ENCODE measurements around the gene OPN3. TPM values are rescaled to one million over a fixed set of nuclear protein-coding genes. Genes with fewer than 3 reads are reported as not detected.

OPN3 gene
- total and polyA plus RNA-seq, 9 of the 15 experiments (the other 6 are each of a cell fraction or from before 2014, with no cell fraction given), result 4.2 to 34.6 (median 17.0) TPM

DNA sequence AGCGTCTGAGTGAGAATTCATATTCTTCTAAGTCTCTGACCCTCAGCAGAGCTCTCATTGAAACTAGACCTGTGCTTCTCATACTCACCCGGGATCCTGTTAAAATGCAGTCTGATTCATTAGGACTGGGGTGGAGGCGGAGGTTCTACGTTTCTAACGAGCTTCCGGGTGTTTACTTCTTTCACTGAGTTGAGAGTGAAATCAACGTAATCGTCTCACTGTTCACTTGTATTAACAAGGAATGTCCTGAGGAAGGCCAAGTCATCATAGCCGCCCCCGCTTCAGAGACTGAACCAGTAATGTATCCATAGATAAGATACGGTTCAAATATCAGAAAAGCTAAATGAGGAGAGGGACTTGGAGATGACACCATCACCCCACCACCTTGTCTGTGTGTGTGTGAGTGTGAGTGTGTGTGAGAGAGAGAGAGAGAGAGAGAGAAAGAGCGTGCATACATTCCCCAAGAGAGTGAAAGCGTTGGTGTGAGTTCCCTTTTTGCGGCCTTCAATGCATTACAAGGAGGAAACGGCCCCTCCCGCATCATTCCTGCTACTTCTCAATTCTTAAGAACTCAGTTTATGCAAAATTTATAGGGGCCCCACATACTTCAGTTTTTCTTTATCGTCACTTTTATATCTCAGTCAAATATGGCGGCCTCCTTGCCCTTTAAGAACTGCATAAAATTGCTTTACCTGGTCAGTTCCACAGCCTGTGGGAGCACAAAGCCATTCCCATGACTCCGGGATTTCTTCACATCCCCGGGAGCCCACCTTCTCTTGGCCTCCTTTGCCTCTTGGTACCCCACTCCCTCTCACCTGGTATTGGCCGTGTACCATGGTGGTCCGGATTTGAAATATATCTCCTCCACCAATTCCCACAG is 88.2 kb downstream of the OPN3 start (continued):
- TF ChIP-seq, protein P1, sequence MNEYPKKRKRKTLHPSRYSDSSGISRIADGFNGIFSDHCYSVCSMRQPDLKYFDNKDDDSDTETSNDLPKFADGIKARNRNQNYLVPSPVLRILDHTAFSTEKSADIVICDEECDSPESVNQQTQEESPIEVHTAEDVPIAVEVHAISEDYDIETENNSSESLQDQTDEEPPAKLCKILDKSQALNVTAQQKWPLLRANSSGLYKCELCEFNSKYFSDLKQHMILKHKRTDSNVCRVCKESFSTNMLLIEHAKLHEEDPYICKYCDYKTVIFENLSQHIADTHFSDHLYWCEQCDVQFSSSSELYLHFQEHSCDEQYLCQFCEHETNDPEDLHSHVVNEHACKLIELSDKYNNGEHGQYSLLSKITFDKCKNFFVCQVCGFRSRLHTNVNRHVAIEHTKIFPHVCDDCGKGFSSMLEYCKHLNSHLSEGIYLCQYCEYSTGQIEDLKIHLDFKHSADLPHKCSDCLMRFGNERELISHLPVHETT (CRISPR knock-in tag; conservative IDR thresholded peaks at IDR 0.05 in 1 of 2, IDR thresholded peaks at IDR 0.05 in 1 of 2), result peak in 1 of 2 experiments; percentile 62; a peak in 1 of 4 replicates
- no peak for TF ChIP-seq SIN3B (IDR thresholded peaks at IDR 0.05; ENCODE audit: low read depth)
- 0 out of 2 replicates have a peak, but pooled peaks have one; percentile 42 for TF ChIP-seq ZNF589 (CRISPR knock-in tag; IDR thresholded peaks at IDR 0.05; ENCODE audit: low read depth)
- TF ChIP-seq POLR2A (conservative IDR thresholded peaks at IDR 0.05), result 0 out of 2 replicates have a peak, but pooled peaks have one; percentile 32
- TF ChIP-seq NCOA4 (IDR thresholded peaks at IDR 0.05; ENCODE audit: partially characterized antibody), result no peak
- peak; percentile 36; the same call in 1 of the 2 replicates for TF ChIP-seq ESRRA (IDR thresholded peaks at IDR 0.05; ENCODE audit: borderline replicate concordance, low read depth)
- TF ChIP-seq C11orf30 (IDR thresholded peaks at IDR 0.05; ENCODE audit: low read depth), result 0 out of 2 replicates have a peak, but pooled peaks have one; percentile 44
- no peak for TF ChIP-seq PTTG1 (tag; IDR thresholded peaks at IDR 0.05; ENCODE audit: low read depth)
- TF ChIP-seq CXXC5 (CRISPR knock-in tag; IDR thresholded peaks at IDR 0.05), result peak; percentile 60
- TF ChIP-seq, protein P2, sequence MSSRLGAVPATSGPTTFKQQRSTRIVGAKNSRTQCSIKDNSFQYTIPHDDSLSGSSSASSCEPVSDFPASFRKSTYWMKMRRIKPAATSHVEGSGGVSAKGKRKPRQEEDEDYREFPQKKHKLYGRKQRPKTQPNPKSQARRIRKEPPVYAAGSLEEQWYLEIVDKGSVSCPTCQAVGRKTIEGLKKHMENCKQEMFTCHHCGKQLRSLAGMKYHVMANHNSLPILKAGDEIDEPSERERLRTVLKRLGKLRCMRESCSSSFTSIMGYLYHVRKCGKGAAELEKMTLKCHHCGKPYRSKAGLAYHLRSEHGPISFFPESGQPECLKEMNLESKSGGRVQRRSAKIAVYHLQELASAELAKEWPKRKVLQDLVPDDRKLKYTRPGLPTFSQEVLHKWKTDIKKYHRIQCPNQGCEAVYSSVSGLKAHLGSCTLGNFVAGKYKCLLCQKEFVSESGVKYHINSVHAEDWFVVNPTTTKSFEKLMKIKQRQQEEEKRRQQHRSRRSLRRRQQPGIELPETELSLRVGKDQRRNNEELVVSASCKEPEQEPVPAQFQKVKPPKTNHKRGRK (tag; IDR thresholded peaks at IDR 0.05), result no peak
- no peak for TF ChIP-seq MCM5 (IDR thresholded peaks at IDR 0.05; ENCODE audit: low read depth)
- TF ChIP-seq TEAD1 (CRISPR knock-in tag; IDR thresholded peaks at IDR 0.05), result peak; percentile 85 to 89
- 0 out of 2 replicates have a peak, but pooled peaks have one; percentile 32 for TF ChIP-seq ZNF561 (CRISPR knock-in tag; conservative IDR thresholded peaks at IDR 0.05)
- TF ChIP-seq ARID1B (IDR thresholded peaks at IDR 0.05), result peak; percentile 85
- TF ChIP-seq, protein P3, sequence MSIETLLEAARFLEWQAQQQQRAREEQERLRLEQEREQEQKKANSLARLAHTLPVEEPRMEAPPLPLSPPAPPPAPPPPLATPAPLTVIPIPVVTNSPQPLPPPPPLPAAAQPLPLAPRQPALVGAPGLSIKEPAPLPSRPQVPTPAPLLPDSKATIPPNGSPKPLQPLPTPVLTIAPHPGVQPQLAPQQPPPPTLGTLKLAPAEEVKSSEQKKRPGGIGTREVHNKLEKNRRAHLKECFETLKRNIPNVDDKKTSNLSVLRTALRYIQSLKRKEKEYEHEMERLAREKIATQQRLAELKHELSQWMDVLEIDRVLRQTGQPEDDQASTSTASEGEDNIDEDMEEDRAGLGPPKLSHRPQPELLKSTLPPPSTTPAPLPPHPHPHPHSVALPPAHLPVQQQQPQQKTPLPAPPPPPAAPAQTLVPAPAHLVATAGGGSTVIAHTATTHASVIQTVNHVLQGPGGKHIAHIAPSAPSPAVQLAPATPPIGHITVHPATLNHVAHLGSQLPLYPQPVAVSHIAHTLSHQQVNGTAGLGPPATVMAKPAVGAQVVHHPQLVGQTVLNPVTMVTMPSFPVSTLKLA (conservative IDR thresholded peaks at IDR 0.05), result 0 out of 4 replicates have a peak, but pooled peaks of 1 of the 2 experiments have one; percentile 18
- TF ChIP-seq MAFG (tag; conservative IDR thresholded peaks at IDR 0.05), result peak; percentile 48; the same call in 1 of the 2 replicates
- peak; percentile 10; the same call in 1 of the 2 replicates for TF ChIP-seq TAF7 (tag; IDR thresholded peaks at IDR 0.05)
- peak; percentile 55 for TF ChIP-seq POLR2B (IDR thresholded peaks at IDR 0.05; ENCODE audit: low read depth, partially characterized antibody)
- no peak for TF ChIP-seq TFAM (CRISPR knock-in tag; conservative IDR thresholded peaks at IDR 0.05)
- peak; percentile 67; the same call in 1 of the 2 replicates for TF ChIP-seq NFRKB (IDR thresholded peaks at IDR 0.05; ENCODE audit: low read depth)
- no peak for TF ChIP-seq IFI16 (CRISPR knock-in tag; IDR thresholded peaks at IDR 0.05)
- TF ChIP-seq FOXM1 (IDR thresholded peaks at IDR 0.05; ENCODE audit: low read depth), result peak; percentile 58; the same call in 1 of the 2 replicates
- no peak for TF ChIP-seq FOXM1 (CRISPR knock-in tag; IDR thresholded peaks at IDR 0.05; ENCODE audit: low read depth)
- TF ChIP-seq ZNF134 (CRISPR knock-in tag; conservative IDR thresholded peaks at IDR 0.05), result peak; percentile 42; the same call in 1 of the 2 replicates
